OCI-LY7 (cell line): Measurements from ENCODE around the gene PKD1. TPM values are rescaled to one million over a fixed set of nuclear protein-coding genes. Genes with fewer than 3 reads are reported as not detected.
"Not testable (repeated sequence)": the region's sequence is repeated elsewhere in the genome, so short reads cannot be mapped to it uniquely, and the experiment has no call there.

Experiments
- BruUV-seq: library from RNA; stranded (reverse); fragments of 400-500 nt; replicated peaks from 2 replicates; lab custom pipeline; 2021; lab: Mats Ljungman, UMichigan
- CTCF ChIA-PET: fragments of 300-600 bp; sonication (Branson Sonifier 250); formaldehyde crosslinking; loops from one replicate; lab custom pipeline; 2022; ENCODE audit warnings: antibody characterized with exemption; ENCODE audit not compliant: unreplicated experiment; lab: Charles Lee
- POLR2A ChIA-PET: fragments of 300-600 bp; sonication (Branson Sonifier 250); formaldehyde crosslinking; loops from one replicate; lab custom pipeline; 2022; ENCODE audit warnings: antibody characterized with exemption; lab: Charles Lee
- DNase-seq: peaks from one replicate; pipeline ENCODE4 v3.0.0-alpha.2; 2015; ENCODE audit warnings: low spot score
- H2AFZ ChIP-seq: fragments of 200-600 bp; sonication (generic), shearing (Covaris generic); 2 replicates; pipeline ENCODE4 v1.6.1; 2014; ENCODE audit warnings: mild to moderate bottlenecking, antibody characterized with exemption, low read length, moderate library complexity
- H3K27ac ChIP-seq: fragments of 200-600 bp; sonication (generic); 2 replicates; pipeline ENCODE4 v1.5.1; 2014; ENCODE audit warnings: mixed run types, low read depth, mild to moderate bottlenecking, moderate library complexity, low read length, inconsistent platforms; ENCODE audit not compliant: poor library complexity, severe bottlenecking
- H3K36me3 ChIP-seq: fragments of 200-600 bp; sonication (generic); 2 replicates; pipeline ENCODE4 v1.6.1; 2014; ENCODE audit warnings: mild to moderate bottlenecking, antibody characterized with exemption, low read length, moderate library complexity, mixed read lengths; ENCODE audit not compliant: insufficient read depth
- H3K4me1 ChIP-seq: fragments of 200-600 bp; sonication (generic); 2 replicates; pipeline ENCODE4 v1.5.1; 2014; ENCODE audit warnings: mild to moderate bottlenecking, low read length; ENCODE audit not compliant: insufficient read depth, poor library complexity, severe bottlenecking
- H3K4me2 ChIP-seq: fragments of 200-600 bp; sonication (generic); 2 replicates; pipeline ENCODE4 v1.6.1; 2014; ENCODE audit warnings: mild to moderate bottlenecking, low read length
- H3K4me3 ChIP-seq: fragments of 200-600 bp; sonication (generic); 2 replicates; pipeline ENCODE4 v1.5.1; 2014; ENCODE audit warnings: mild to moderate bottlenecking, low read depth, low read length; ENCODE audit not compliant: poor library complexity, severe bottlenecking
- H3K79me2 ChIP-seq: fragments of 200-600 bp; sonication (generic); 2 replicates; pipeline ENCODE4 v1.6.1; 2016; ENCODE audit warnings: low read depth, mild to moderate bottlenecking, low read length, moderate library complexity, mixed read lengths; ENCODE audit not compliant: insufficient read depth
- H3K9me2 ChIP-seq: fragments of 200-600 bp; sonication (generic); 2 replicates; pipeline ENCODE4 v1.6.1; 2016; ENCODE audit warnings: mild to moderate bottlenecking, low read length, mixed read lengths; ENCODE audit not compliant: insufficient read depth
- H3K9me3 ChIP-seq: fragments of 200-600 bp; sonication (generic); 2 replicates; pipeline ENCODE4 v1.6.1; 2014; ENCODE audit warnings: mild to moderate bottlenecking, mixed run types, low read length, mixed read lengths
- H4K20me1 ChIP-seq: fragments of 200-600 bp; sonication (generic); 2 replicates; pipeline ENCODE4 v1.6.1; 2014; ENCODE audit warnings: mild to moderate bottlenecking, antibody characterized with exemption, low read length, moderate library complexity, mixed read lengths; ENCODE audit not compliant: insufficient read depth
- CTCF ChIP-seq: fragments of 200-600 bp; sonication (generic); conservative IDR thresholded peaks from 2 replicates; pipeline ENCODE4 v1.5.1; 2014; ENCODE audit warnings: mild to moderate bottlenecking, antibody characterized with exemption, low read length, moderate library complexity, mixed read lengths
- EZH2phosphoT487 ChIP-seq: fragments of 200-600 bp; sonication (generic); IDR thresholded peaks from 2 replicates; pipeline ENCODE4 v1.6.1; 2018; ENCODE audit warnings: low read depth, borderline replicate concordance, mild to moderate bottlenecking, mixed run types, antibody characterized with exemption, low read length, moderate library complexity, mixed read lengths
- intact Hi-C: fragments of 100-400 bp; cut with micrococcal nuclease; formaldehyde crosslinking; loops from one replicate; pipeline ENCODE4 v1.10.0; 2022; ENCODE audit not compliant: unreplicated experiment
- total RNA-seq, 2 experiments: library from RNA; depleted of rRNA in 1 of 2; stranded (reverse); fragments of >200 nt in 1 of 2; shearing (Covaris generic) in 1 of 2; gene quantifications; 2 replicates each; pipeline ENCODE4 v1.2.3, GENCODE V29; 2014 to 2022

PKD1 gene
- total RNA-seq, 2 experiments from 2014 or later = 87.4 to 112 TPM

- intact Hi-C loops = no loop called here
These were observed 20.1 kb downstream of the PKD1 start for GRCh38 chr16:2115591-2115973.

GRCh38 chr16:2114885-2115590 is 20.7 kb downstream of the PKD1 start:
- POLR2A ChIA-PET, CTCF ChIA-PET, H3K4me2 ChIP-seq, H3K9me3 ChIP-seq, H3K4me3 ChIP-seq, H2AFZ ChIP-seq, H3K9me2 ChIP-seq, H3K4me1 ChIP-seq, DNase-seq, H3K27ac ChIP-seq, H4K20me1 ChIP-seq, H3K79me2 ChIP-seq, H3K36me3 ChIP-seq, BruUV-seq, intact Hi-C loops: not testable (repeated sequence)

More at GRCh38 chr16:2115591-2115973, 20.1 kb downstream of the PKD1 start:
- Histone ChIP-seq H3K4me2 (no peak overlapping the region), H4K20me1 (no peaks in the 10 kb centered on the region), H3K79me2 (no peaks in the 10 kb centered on the region), H3K4me1 (no peaks in the 10 kb centered on the region), H3K4me3 (no peak overlapping the region), H3K36me3 (peaks cover 3% of the 10 kb centered on the region; the same call in 1 of the 2 replicates), H3K9me2 (no peaks in the 10 kb centered on the region), H3K27ac (no peak overlapping the region), H2AFZ (no peak overlapping the region), H3K9me3 (no peaks in the 10 kb centered on the region)
- ChIA-PET POLR2A (no interaction called here), CTCF (no interaction called here)
- no peak for TF ChIP-seq CTCF
- no peak for TF ChIP-seq EZH2phosphoT487
- DNase-seq = no peak
- no TSS peak for BruUV-seq

- CTCF ChIA-PET = not testable (repeated sequence)
These were observed 21.5 kb downstream of the PKD1 start for GRCh38 chr16:2114225-2114624.

GRCh38 chr16:2112539-2113106 is 23.1 kb downstream of the PKD1 start:
- H4K20me1 ChIP-seq, H3K27ac ChIP-seq, H3K9me3 ChIP-seq, CTCF ChIA-PET, BruUV-seq, H3K9me2 ChIP-seq, H2AFZ ChIP-seq, intact Hi-C loops, H3K36me3 ChIP-seq, H3K4me1 ChIP-seq, POLR2A ChIA-PET, DNase-seq, H3K4me2 ChIP-seq, H3K79me2 ChIP-seq, H3K4me3 ChIP-seq: not testable (repeated sequence)

More at GRCh38 chr16:2114225-2114624, 21.5 kb downstream of the PKD1 start:
- H4K20me1 ChIP-seq, H3K4me3 ChIP-seq, H2AFZ ChIP-seq, H3K4me1 ChIP-seq, H3K79me2 ChIP-seq, H3K36me3 ChIP-seq, H3K27ac ChIP-seq, BruUV-seq, DNase-seq, intact Hi-C loops, H3K9me3 ChIP-seq, H3K9me2 ChIP-seq, H3K4me2 ChIP-seq, POLR2A ChIA-PET: not testable (repeated sequence)

- H3K9me3 ChIP-seq, H3K9me2 ChIP-seq: not testable (repeated sequence)
These were observed 24.0 kb downstream of the PKD1 start for GRCh38 chr16:2111412-2112335.

More at GRCh38 chr16:2111412-2112335, 24.0 kb downstream of the PKD1 start:
- CTCF ChIA-PET, H3K79me2 ChIP-seq, H3K4me2 ChIP-seq, H3K4me1 ChIP-seq, DNase-seq, H4K20me1 ChIP-seq, POLR2A ChIA-PET, H3K36me3 ChIP-seq, H3K27ac ChIP-seq, intact Hi-C loops, H3K4me3 ChIP-seq, H2AFZ ChIP-seq, BruUV-seq: not testable (repeated sequence)
